Nephron (organoid): ENCODE measurements around the gene EMCN.

Experiments used
- H3K27ac Mint-ChIP-seq, 3 experiments: 2 replicates each; pipeline ENCODE4 v1.8.0; 2020; ENCODE audit warnings: mixed read lengths in 3 of 3, mild to moderate bottlenecking in 2 of 3, moderate library complexity in 1 of 3
- H3K27me3 Mint-ChIP-seq: 2 replicates; pipeline ENCODE4 v1.8.0; 2021; ENCODE audit warnings: low read depth, mild to moderate bottlenecking, moderate library complexity, mixed read lengths
- H3K36me3 Mint-ChIP-seq: 2 replicates; pipeline ENCODE4 v1.8.0; 2020; ENCODE audit warnings: low read depth, mixed read lengths
- H3K4me1 Mint-ChIP-seq: 2 replicates; pipeline ENCODE4 v1.8.0; 2020; ENCODE audit warnings: mixed read lengths
- H3K4me3 Mint-ChIP-seq, 3 experiments: 2 replicates each; pipeline ENCODE4 v1.8.0; 2020; ENCODE audit warnings: mild to moderate bottlenecking in 3 of 3, mixed read lengths in 3 of 3, moderate library complexity in 2 of 3
- H3K9me3 Mint-ChIP-seq: 2 replicates; pipeline ENCODE4 v1.8.0; 2020; ENCODE audit warnings: mixed read lengths
- TF ChIP-seq, protein P1 (sequence below), 3 experiments: fragments of 200-600 bp; sonication (generic); IDR thresholded peaks; one replicate each; pipeline ENCODE4 v1.5.0; 2021; ENCODE audit warnings: antibody characterized with exemption in 3 of 3; ENCODE audit not compliant: unreplicated experiment in 3 of 3

EMCN gene

GRCh38 chr4:100508691-100509090, 9.1 kb downstream of the EMCN start:
- no peaks in the 10 kb centered on the region for H3K36me3 Mint-ChIP-seq
- no peak overlapping the region for H3K4me3 Mint-ChIP-seq
- H3K27me3 Mint-ChIP-seq, result no peaks in the 10 kb centered on the region
- H3K9me3 Mint-ChIP-seq, result no peaks in the 10 kb centered on the region
- peaks cover 25% of the 10 kb centered on the region for H3K4me1 Mint-ChIP-seq
- H3K27ac Mint-ChIP-seq, result no peak overlapping the region
- TF ChIP-seq, protein P1, sequence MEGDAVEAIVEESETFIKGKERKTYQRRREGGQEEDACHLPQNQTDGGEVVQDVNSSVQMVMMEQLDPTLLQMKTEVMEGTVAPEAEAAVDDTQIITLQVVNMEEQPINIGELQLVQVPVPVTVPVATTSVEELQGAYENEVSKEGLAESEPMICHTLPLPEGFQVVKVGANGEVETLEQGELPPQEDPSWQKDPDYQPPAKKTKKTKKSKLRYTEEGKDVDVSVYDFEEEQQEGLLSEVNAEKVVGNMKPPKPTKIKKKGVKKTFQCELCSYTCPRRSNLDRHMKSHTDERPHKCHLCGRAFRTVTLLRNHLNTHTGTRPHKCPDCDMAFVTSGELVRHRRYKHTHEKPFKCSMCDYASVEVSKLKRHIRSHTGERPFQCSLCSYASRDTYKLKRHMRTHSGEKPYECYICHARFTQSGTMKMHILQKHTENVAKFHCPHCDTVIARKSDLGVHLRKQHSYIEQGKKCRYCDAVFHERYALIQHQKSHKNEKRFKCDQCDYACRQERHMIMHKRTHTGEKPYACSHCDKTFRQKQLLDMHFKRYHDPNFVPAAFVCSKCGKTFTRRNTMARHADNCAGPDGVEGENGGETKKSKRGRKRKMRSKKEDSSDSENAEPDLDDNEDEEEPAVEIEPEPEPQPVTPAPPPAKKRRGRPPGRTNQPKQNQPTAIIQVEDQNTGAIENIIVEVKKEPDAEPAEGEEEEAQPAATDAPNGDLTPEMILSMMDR (IDR thresholded peaks at IDR 0.05; ENCODE audit: unreplicated experiment in 3 of 3), result no peak

DNA sequence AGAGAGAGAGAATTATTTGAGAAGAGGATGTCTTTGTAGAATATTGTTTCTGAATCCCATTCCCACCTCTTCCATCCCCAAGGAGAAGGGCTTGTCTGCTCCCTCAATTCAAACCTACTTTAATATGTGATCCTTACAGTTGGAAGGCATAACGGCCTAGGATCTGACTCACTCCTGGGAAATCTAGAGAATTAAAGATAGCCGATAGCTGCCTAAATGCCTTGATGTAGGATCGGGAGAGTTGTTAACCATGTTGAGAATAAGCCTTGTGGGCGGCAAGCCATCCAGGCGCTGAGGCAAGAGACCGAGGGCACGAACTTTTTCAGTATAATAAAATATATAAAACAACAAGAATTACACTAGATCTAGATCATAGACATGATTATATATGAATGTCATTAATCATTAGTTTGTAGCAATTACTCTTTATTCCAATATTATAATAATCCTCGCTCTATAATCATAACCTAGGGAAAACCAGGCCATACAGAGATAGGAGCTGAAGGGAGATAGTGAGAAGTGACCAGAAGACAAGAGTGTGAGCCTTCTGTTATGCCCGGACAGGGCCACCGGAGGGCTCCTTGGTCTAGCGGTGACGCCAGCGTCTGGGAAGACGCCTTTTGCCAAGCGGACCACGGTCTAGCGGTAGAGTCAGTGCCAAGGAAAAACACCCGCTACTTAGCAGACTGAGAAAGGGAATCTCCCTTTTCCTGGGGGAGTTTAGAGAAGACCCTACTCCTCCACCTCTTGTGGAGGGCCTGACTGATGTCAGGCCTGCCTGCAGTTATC, 13.5 kb downstream of the EMCN start:
- TF ChIP-seq, protein P1 (IDR thresholded peaks at IDR 0.05; ENCODE audit: unreplicated experiment in 3 of 3), result no peak
- no peak overlapping the region for H3K4me3 Mint-ChIP-seq
- H3K4me1 Mint-ChIP-seq, result peaks cover 9% of the 10 kb centered on the region
- no peaks in the 10 kb centered on the region for H3K36me3 Mint-ChIP-seq
- no peaks in the 10 kb centered on the region for H3K9me3 Mint-ChIP-seq
- H3K27ac Mint-ChIP-seq, result no peak overlapping the region
- H3K27me3 Mint-ChIP-seq, result no peaks in the 10 kb centered on the region

DNA sequence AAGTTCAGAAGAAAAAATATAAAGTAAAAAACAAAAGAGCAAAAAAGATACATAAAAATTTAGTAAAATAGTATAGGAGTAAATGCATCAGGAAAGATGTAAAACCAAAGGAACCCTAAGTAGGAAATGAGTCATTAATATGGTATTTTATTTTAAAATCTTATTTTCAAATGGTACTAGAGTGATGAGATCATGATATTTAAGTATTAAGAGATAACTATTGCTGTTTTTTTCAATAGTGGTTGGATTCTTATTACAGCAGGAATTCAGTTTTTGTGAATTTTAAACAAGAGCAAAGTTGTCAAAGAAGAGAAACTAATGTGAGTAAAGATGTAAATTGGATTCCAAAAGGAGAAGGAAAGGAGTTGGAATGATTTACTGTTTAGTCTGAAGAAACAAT, 20.0 kb downstream of the EMCN start:
- no peak overlapping the region for H3K27ac Mint-ChIP-seq
- no peaks in the 10 kb centered on the region for H3K4me1 Mint-ChIP-seq
- no peaks in the 10 kb centered on the region for H3K36me3 Mint-ChIP-seq
- H3K4me3 Mint-ChIP-seq, result no peak overlapping the region
- H3K9me3 Mint-ChIP-seq, result no peaks in the 10 kb centered on the region
- no peaks in the 10 kb centered on the region for H3K27me3 Mint-ChIP-seq
- TF ChIP-seq, protein P1 (IDR thresholded peaks at IDR 0.05; ENCODE audit: unreplicated experiment in 3 of 3), result no peak

DNA sequence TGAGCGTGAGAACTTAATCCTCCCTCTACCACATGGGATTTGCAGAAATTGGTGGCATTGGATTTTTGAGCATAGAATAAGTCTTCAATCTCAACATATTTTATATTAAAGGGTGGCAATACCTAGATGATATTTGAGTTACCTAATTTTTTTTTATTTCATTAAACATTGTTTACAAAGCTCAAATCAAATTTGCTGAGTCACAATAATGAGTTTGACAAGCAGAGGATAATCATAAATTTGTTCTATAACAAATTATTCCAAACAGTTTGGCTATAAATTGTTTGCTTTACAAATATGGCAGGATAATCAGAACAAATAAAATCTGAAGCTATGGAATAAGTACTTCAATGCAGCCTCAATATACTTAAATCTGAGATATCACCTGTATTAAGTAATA, 22.7 kb downstream of the EMCN start:
- no peaks in the 10 kb centered on the region for H3K27me3 Mint-ChIP-seq
- H3K4me3 Mint-ChIP-seq, result no peak overlapping the region
- peaks cover 3% of the 10 kb centered on the region for H3K36me3 Mint-ChIP-seq
- TF ChIP-seq, protein P1 (IDR thresholded peaks at IDR 0.05; ENCODE audit: unreplicated experiment in 3 of 3), result no peak
- no peak overlapping the region for H3K27ac Mint-ChIP-seq
- no peaks in the 10 kb centered on the region for H3K4me1 Mint-ChIP-seq
- H3K9me3 Mint-ChIP-seq, result peaks cover 11% of the 10 kb centered on the region

DNA sequence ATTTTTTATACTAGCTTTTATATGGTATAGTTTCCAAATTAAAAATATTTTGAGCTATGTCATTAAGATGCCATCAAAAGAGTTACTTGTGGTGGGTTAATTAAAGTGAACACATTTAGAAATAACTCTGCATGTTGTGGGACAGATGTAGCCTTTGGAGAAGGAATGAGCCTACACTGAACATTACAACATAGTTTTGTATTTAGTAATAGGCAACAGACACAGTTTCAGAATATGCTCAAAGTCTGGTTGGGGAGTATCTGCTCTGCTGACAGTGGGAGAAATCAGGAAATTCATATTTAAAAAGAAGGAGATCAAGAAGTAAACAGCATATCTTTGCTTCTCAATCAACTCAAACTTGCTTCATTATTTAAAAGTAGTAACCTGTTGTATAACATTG, 23.7 kb downstream of the EMCN start:
- TF ChIP-seq, protein P1 (IDR thresholded peaks at IDR 0.05; ENCODE audit: unreplicated experiment in 3 of 3), result no peak
- no peak overlapping the region for H3K27ac Mint-ChIP-seq
- peaks cover 3% of the 10 kb centered on the region for H3K36me3 Mint-ChIP-seq
- H3K4me3 Mint-ChIP-seq, result no peak overlapping the region
- H3K4me1 Mint-ChIP-seq, result no peaks in the 10 kb centered on the region
- H3K9me3 Mint-ChIP-seq, result peaks cover 11% of the 10 kb centered on the region
- H3K27me3 Mint-ChIP-seq, result no peaks in the 10 kb centered on the region

DNA sequence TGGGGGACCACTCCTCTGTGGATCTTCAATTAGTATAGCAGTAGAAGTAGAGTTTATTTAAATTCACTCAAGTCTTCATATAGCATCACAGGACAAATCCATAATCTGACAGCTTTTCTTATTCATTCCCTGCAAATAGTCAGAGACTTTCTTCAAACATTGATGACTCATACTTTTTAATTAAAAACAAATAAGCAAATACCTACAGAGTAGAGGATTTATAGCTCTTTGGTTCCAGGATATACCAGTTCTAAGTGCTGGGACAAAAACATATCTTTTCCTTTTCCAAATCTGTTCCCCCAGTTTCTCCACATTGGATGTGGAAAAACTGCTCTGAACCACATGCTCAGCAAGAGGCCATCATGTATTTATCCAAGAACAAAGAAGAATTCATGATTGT, 24.1 kb downstream of the EMCN start:
- TF ChIP-seq, protein P1 (IDR thresholded peaks at IDR 0.05; ENCODE audit: unreplicated experiment in 3 of 3), result no peak
- Mint-ChIP-seq H3K4me1 (no peaks in the 10 kb centered on the region), H3K9me3 (peaks cover 11% of the 10 kb centered on the region), H3K36me3 (peaks cover 3% of the 10 kb centered on the region), H3K4me3 (no peak overlapping the region), H3K27me3 (no peaks in the 10 kb centered on the region), H3K27ac (no peak overlapping the region)
